ENCODE data around the gene PLXNB3.

Gene PLXNB3

GRCh38 chrX:153774576-153775292 lies 10.7 kb downstream of the PLXNB3 start:
- DNase-seq (ENCODE audit: low spot score) = no peak

GRCh38 chrX:153775293-153776119 lies 11.5 kb downstream of the PLXNB3 start:
- DNase-seq (ENCODE audit: low spot score) = no peak

GRCh38 chrX:153776120-153776599 lies 12.1 kb downstream of the PLXNB3 start:
- DNase-seq (ENCODE audit: low spot score) = no peak

- no peak for DNase-seq (ENCODE audit: low spot score)
These were observed 12.6 kb downstream of the PLXNB3 start for GRCh38 chrX:153776611-153777045.

- no peak for DNase-seq (ENCODE audit: low spot score)
These were observed 13.4 kb downstream of the PLXNB3 start for GRCh38 chrX:153777261-153778090.

- no peak for DNase-seq (ENCODE audit: low spot score)
These were observed 14.1 kb downstream of the PLXNB3 start for GRCh38 chrX:153778181-153778580.

GRCh38 chrX:153778684-153779101 lies 14.6 kb downstream of the PLXNB3 start:
- DNase-seq (ENCODE audit: low spot score) = no peak

GRCh38 chrX:153779891-153780677 lies 16.0 kb downstream of the PLXNB3 start:
- no peak for DNase-seq (ENCODE audit: low spot score)

GRCh38 chrX:153780678-153781427 lies 16.8 kb downstream of the PLXNB3 start, which contains the start of gene SRPK3:
Gene SRPK3, plus strand, starts transcription at chrX:153781041. Its CDS starts 46 bp downstream, at chrX:153781087.
- DNase-seq (ENCODE audit: low spot score) = peak; percentile 51

- DNase-seq (ENCODE audit: low spot score) = peak; percentile 39
These were observed 17.5 kb downstream of the PLXNB3 start for GRCh38 chrX:153781428-153782047.

GRCh38 chrX:153782313-153782712 lies 18.3 kb downstream of the PLXNB3 start:
- no peak for DNase-seq (ENCODE audit: low spot score)

GRCh38 chrX:153782871-153783270 lies 18.8 kb downstream of the PLXNB3 start:
- DNase-seq (ENCODE audit: low spot score) = no peak

GRCh38 chrX:153783378-153784013 lies 19.4 kb downstream of the PLXNB3 start:
- DNase-seq (ENCODE audit: low spot score) = no peak

- DNase-seq (ENCODE audit: low spot score) = no peak
These were observed 20.4 kb downstream of the PLXNB3 start for GRCh38 chrX:153784325-153784967.

GRCh38 chrX:153786669-153787068 lies 22.6 kb downstream of the PLXNB3 start:
- DNase-seq (ENCODE audit: low spot score) = no peak

- no peak for DNase-seq (ENCODE audit: low spot score)
These were observed 25.6 kb downstream of the PLXNB3 start for GRCh38 chrX:153789654-153790053.

- DNase-seq (ENCODE audit: low spot score) = no peak
These were observed 27.2 kb downstream of the PLXNB3 start for GRCh38 chrX:153791104-153791852.

GRCh38 chrX:153792368-153792767 lies 28.3 kb downstream of the PLXNB3 start:
- DNase-seq (ENCODE audit: low spot score) = no peak
